ENCODE results near the gene SF3B2. TPM values are rescaled to one million over a fixed set of nuclear protein-coding genes. Genes with fewer than 3 reads are reported as not detected.
A peak's percentile ranks its signal among the peaks of the same experiment; 100 is the strongest.

SF3B2 gene
- total and polyA plus RNA-seq, 9 of the 15 experiments (the other 6 are each of a cell fraction or from before 2014, with no cell fraction given), result 58.3 to 248 (median 157) TPM

- TF ChIP-seq PATZ1 (CRISPR knock-in tag; IDR thresholded peaks at IDR 0.05; ENCODE audit: borderline replicate concordance) (no peak), ZBTB43 (CRISPR knock-in tag; IDR thresholded peaks at IDR 0.05) (no peak), NBN (IDR thresholded peaks at IDR 0.05; ENCODE audit: low read depth) (no peak), ZNF174 (CRISPR knock-in tag; IDR thresholded peaks at IDR 0.05) (no peak), LCOR (CRISPR knock-in tag; IDR thresholded peaks at IDR 0.05) (0 out of 2 replicates have a peak, but pooled peaks have one; percentile 75), ATF1 (CRISPR knock-in tag; IDR thresholded peaks at IDR 0.05) (peak; percentile 82), ATF1 (tag; IDR thresholded peaks at IDR 0.05) (peak; percentile 95), ZNF707 (CRISPR knock-in tag; conservative IDR thresholded peaks at IDR 0.05) (no peak), REST (IDR thresholded peaks at IDR 0.05; ENCODE audit: borderline replicate concordance) (no peak), REST (CRISPR knock-in tag; IDR thresholded peaks at IDR 0.05; ENCODE audit: low read depth) (0 out of 2 replicates have a peak, but pooled peaks have one; percentile 22), U2AF1 (optimal IDR thresholded peaks at IDR 0.05; ENCODE audit: low read depth, low read length) (no peak), ZSCAN29 (IDR thresholded peaks at IDR 0.05) (no peak), SETDB1 (IDR thresholded peaks at IDR 0.05; ENCODE audit: low read length) (peak; percentile 80), CBX3 (IDR thresholded peaks at IDR 0.05; ENCODE audit: borderline replicate concordance in 1 of 2, low read length in 2 of 2) (no peak), ZFX (CRISPR knock-in tag; IDR thresholded peaks at IDR 0.05) (peak; percentile 97)
These were observed at the start of gene SF3B2 (continued) for GRCh38 chr11:66051766-66052663.

Data from K562 (cell line).